IMR-90 (cell line): ENCODE data around the gene NPEPPS. TPM values are rescaled to one million over a fixed set of nuclear protein-coding genes. Genes with fewer than 3 reads are reported as not detected.
"Not testable (repeated sequence)": the region's sequence is repeated elsewhere in the genome, so short reads cannot be mapped to it uniquely, and the experiment has no call there.

Source experiments
- ATAC-seq: fragments of 200-7000 bp; cut with Tn5 transposase; 2 replicates; pipeline ENCODE4 v1.9.1; 2020; ENCODE audit warnings: low read depth, mild to moderate bottlenecking, moderate library complexity
- BruUV-seq: library from RNA; stranded (reverse); fragments of 400-500 nt; replicated peaks from 2 replicates; lab custom pipeline; 2021; lab: Mats Ljungman, UMichigan
- CTCF ChIA-PET: fragments of 300-600 bp; formaldehyde crosslinking; extraction: SDS; loops from one replicate; lab custom pipeline; 2021; ENCODE audit warnings: antibody characterized with exemption; lab: Yijun Ruan, JAX
- POLR2A ChIA-PET: fragments of 300-600 bp; sonication (Branson Sonifier 250); formaldehyde crosslinking; loops from one replicate; lab custom pipeline; 2022; ENCODE audit warnings: antibody characterized with exemption; ENCODE audit not compliant: unreplicated experiment; lab: Charles Lee
- DNase-seq: peaks from one replicate; pipeline ENCODE4 v3.0.0; 2013
- H2AFZ ChIP-seq: replicated peaks from 2 replicates; pipeline ENCODE3; 2013; ENCODE audit warnings: low read length, mild to moderate bottlenecking; ENCODE audit not compliant: poor library complexity
- H2AK5ac ChIP-seq: 2 replicates; pipeline ENCODE4 v1.6.1; 2013; ENCODE audit warnings: low read depth, low read length, inconsistent platforms
- H2AK9ac ChIP-seq: replicated peaks from 2 replicates; pipeline ENCODE3; 2013; ENCODE audit warnings: mild to moderate bottlenecking, low read depth, low read length, moderate library complexity; ENCODE audit not compliant: poor library complexity
- H2BK120ac ChIP-seq: 2 replicates; pipeline ENCODE4 v1.6.1; 2013; ENCODE audit warnings: low read depth, low read length, inconsistent platforms
- H2BK15ac ChIP-seq: 3 replicates; pipeline ENCODE4 v1.6.1; 2013; ENCODE audit warnings: low read depth, low read length, inconsistent platforms
- H2BK20ac ChIP-seq: 2 replicates; pipeline ENCODE4 v1.6.1; 2013; ENCODE audit warnings: low read depth, mild to moderate bottlenecking, inconsistent platforms, low read length, moderate library complexity
- H2BK5ac ChIP-seq: 2 replicates; pipeline ENCODE4 v1.6.1; 2013; ENCODE audit warnings: mild to moderate bottlenecking, low read depth, low read length, inconsistent platforms; ENCODE audit not compliant: poor library complexity, severe bottlenecking
- H3K14ac ChIP-seq: replicated peaks from 2 replicates; pipeline ENCODE4 v1.6.1; 2013; ENCODE audit warnings: low read depth, low read length, inconsistent platforms
- H3K18ac ChIP-seq: 2 replicates; pipeline ENCODE4 v1.6.1; 2013; ENCODE audit warnings: low read depth, low read length, control low read depth
- H3K23ac ChIP-seq: 2 replicates; pipeline ENCODE4 v1.6.1; 2013; ENCODE audit warnings: low read depth, low read length, inconsistent platforms
- H3K27ac ChIP-seq: 2 replicates; pipeline ENCODE4 v1.5.1; 2013; ENCODE audit warnings: mild to moderate bottlenecking, control low read depth, low read length; ENCODE audit not compliant: insufficient read depth
- H3K27me3 ChIP-seq: 2 replicates; pipeline ENCODE4 v1.6.1; 2013; ENCODE audit warnings: low read length; ENCODE audit not compliant: control insufficient read depth, insufficient read depth
- H3K36me3 ChIP-seq: 2 replicates; pipeline ENCODE4 v1.6.1; 2013; ENCODE audit warnings: low read length, mixed read lengths; ENCODE audit not compliant: control insufficient read depth, insufficient read depth
- H3K4ac ChIP-seq: 2 replicates; pipeline ENCODE4 v1.6.1; 2013; ENCODE audit warnings: low read depth, low read length, inconsistent platforms
- H3K4me1 ChIP-seq: 2 replicates; pipeline ENCODE4 v1.6.1; 2013; ENCODE audit warnings: low read length, mixed read lengths; ENCODE audit not compliant: control insufficient read depth, insufficient read depth
- H3K4me2 ChIP-seq: 2 replicates; pipeline ENCODE4 v1.6.1; 2013; ENCODE audit warnings: low read depth, mild to moderate bottlenecking, control low read depth, low read length, moderate library complexity
- H3K4me3 ChIP-seq: 2 replicates; pipeline ENCODE4 v1.5.1; 2013; ENCODE audit warnings: low read depth, mild to moderate bottlenecking, control low read depth, low read length, moderate library complexity; ENCODE audit not compliant: insufficient read depth
- H3K56ac ChIP-seq: 2 replicates; pipeline ENCODE4 v1.6.1; 2013; ENCODE audit warnings: low read length, inconsistent platforms; ENCODE audit not compliant: insufficient read depth; ENCODE audit errors: extremely low read depth
- H3K79me1 ChIP-seq, 2 experiments: 2 replicates each; pipeline ENCODE4 v1.6.1; 2013; ENCODE audit warnings: low read length in 2 of 2, inconsistent platforms in 1 of 2, low read depth in 1 of 2
- H3K9ac ChIP-seq: 2 replicates; pipeline ENCODE4 v1.6.1; 2013; ENCODE audit warnings: low read depth, low read length, control low read depth
- H3K9me1 ChIP-seq: 2 replicates; pipeline ENCODE4 v1.6.1; 2013; ENCODE audit warnings: low read length, inconsistent platforms; ENCODE audit not compliant: insufficient read depth
- H3K9me3 ChIP-seq: 2 replicates; pipeline ENCODE4 v1.6.1; 2013; ENCODE audit warnings: low read length; ENCODE audit not compliant: control insufficient read depth, insufficient read depth
- H4K20me1 ChIP-seq: 2 replicates; pipeline ENCODE4 v1.6.1; 2013; ENCODE audit warnings: low read length, inconsistent platforms; ENCODE audit not compliant: insufficient read depth
- H4K5ac ChIP-seq: 2 replicates; pipeline ENCODE4 v1.6.1; 2013; ENCODE audit warnings: mild to moderate bottlenecking, low read depth, low read length, control low read depth
- H4K8ac ChIP-seq, 2 experiments: 2 replicates each; pipeline ENCODE4 v1.6.1; 2013; ENCODE audit warnings: low read depth in 2 of 2, low read length in 2 of 2, control low read depth in 1 of 2, inconsistent platforms in 1 of 2
- H4K91ac ChIP-seq: 2 replicates; pipeline ENCODE4 v1.6.1; 2013; ENCODE audit warnings: low read depth, low read length, inconsistent platforms; ENCODE audit not compliant: insufficient read depth
- WGBS, 2 experiments: methylation state at CpG; one replicate each; pipeline versions ENCODE4 v1.1.5 to v1.1.7; 2013; ENCODE audit warnings: missing lambda C conversion rate in 2 of 2; ENCODE audit not compliant: insufficient read length in 1 of 2; ENCODE audit errors: extremely low coverage in 2 of 2; 5-methylcytosine and 5-hydroxymethylcytosine counted together
- dilution Hi-C: fragments of 300-500 bp; cut with HindIII; formaldehyde crosslinking; loops from one replicate; pipeline ENCODE4 v1.14.3; 2018; ENCODE audit warnings: low sequenced_read_pairs; ENCODE audit not compliant: unreplicated experiment
- in situ Hi-C: fragments of 300-500 bp; cut with MboI; formaldehyde crosslinking; loops from 3 replicates; pipeline ENCODE4 v1.14.3; 2019; ENCODE audit warnings: low sequenced_read_pairs, inconsistent platforms, mixed read lengths
- intact Hi-C: fragments of 100-400 bp; cut with micrococcal nuclease; formaldehyde crosslinking; loops from 2 replicates; pipeline ENCODE4 v1.10.0; 2022
- polyA plus RNA-seq, 3 experiments: library from polyadenylated mRNA; depleted of rRNA; stranded (reverse); fragments of >200 nt; gene quantifications; 2 replicates each; pipeline ENCODE4 v1.2.3, GENCODE V29; 2012; ENCODE audit warnings: low replicate concordance in 1 of 3
- total RNA-seq: library from RNA; depleted of rRNA; stranded (reverse); fragments of >200 nt; gene quantifications from 2 replicates; pipeline ENCODE4 v1.2.3, GENCODE V29; 2012

The NPEPPS gene
- total and polyA plus RNA-seq, 2 of the 4 experiments (the other 2 are of a cell fraction), result 54.1 to 64.6 TPM

- DNase-seq, H2AK9ac ChIP-seq, dilution Hi-C loops, H2BK20ac ChIP-seq, H3K14ac ChIP-seq, CTCF ChIA-PET, H2BK5ac ChIP-seq, H3K4me3 ChIP-seq, H3K56ac ChIP-seq, H3K4me2 ChIP-seq, H3K27ac ChIP-seq, POLR2A ChIA-PET, H2BK120ac ChIP-seq, H3K9me1 ChIP-seq, H3K18ac ChIP-seq, BruUV-seq, H2AFZ ChIP-seq, H4K8ac ChIP-seq, H3K9me3 ChIP-seq, H3K27me3 ChIP-seq, H4K20me1 ChIP-seq, intact Hi-C loops, H2BK15ac ChIP-seq, H3K36me3 ChIP-seq, in situ Hi-C loops, H4K5ac ChIP-seq, H3K4me1 ChIP-seq, H2AK5ac ChIP-seq, H3K4ac ChIP-seq, H3K23ac ChIP-seq, H3K9ac ChIP-seq, H4K91ac ChIP-seq, H3K79me1 ChIP-seq: not testable (repeated sequence)
- WGBS, 2 experiments, result no CpG with 5 or more reads among the region's 3 CpGs
- ATAC-seq, result peak; percentile 42
These were observed 19.2 kb upstream of the NPEPPS start for GRCh38 chr17:47511701-47512146.

DNA sequence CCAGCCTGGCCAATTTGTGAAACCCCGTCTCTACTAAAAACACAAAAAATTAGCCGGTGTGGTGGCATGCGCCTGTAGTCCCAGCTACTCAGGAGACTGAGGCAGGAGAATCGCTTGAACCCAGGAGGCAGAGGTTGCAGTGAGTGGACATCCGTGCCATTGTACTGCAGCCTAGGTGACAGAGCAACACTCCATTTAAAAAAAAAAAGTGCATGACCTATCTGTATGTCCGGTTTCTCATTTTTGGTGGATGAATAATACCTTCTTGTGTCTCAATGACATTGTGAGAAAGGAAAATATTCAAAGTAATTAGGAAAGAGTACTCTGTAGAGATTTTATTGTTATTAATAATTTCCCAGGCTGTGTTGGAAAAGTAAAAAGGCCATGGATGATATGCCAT, 17.6 kb upstream of the NPEPPS start:
- H2AK5ac ChIP-seq, H3K4me1 ChIP-seq, H3K23ac ChIP-seq, H2AFZ ChIP-seq, in situ Hi-C loops, dilution Hi-C loops, POLR2A ChIA-PET, H3K4me2 ChIP-seq, H3K27ac ChIP-seq, H3K36me3 ChIP-seq, intact Hi-C loops, H3K18ac ChIP-seq, H4K5ac ChIP-seq, H3K4me3 ChIP-seq, H4K8ac ChIP-seq, H2AK9ac ChIP-seq, H2BK20ac ChIP-seq, H3K9ac ChIP-seq, H4K20me1 ChIP-seq, H2BK120ac ChIP-seq, H4K91ac ChIP-seq, H3K9me3 ChIP-seq, H3K9me1 ChIP-seq, H3K4ac ChIP-seq, CTCF ChIA-PET, H2BK5ac ChIP-seq, ATAC-seq, H3K14ac ChIP-seq, H3K27me3 ChIP-seq, H3K56ac ChIP-seq, BruUV-seq, H3K79me1 ChIP-seq, H2BK15ac ChIP-seq: not testable (repeated sequence)
- WGBS, 2 experiments, result no CpG with 5 or more reads among the region's 6 CpGs
- DNase-seq, result peak; percentile 3
